ENCODE results near the gene ISM2.

DNA sequence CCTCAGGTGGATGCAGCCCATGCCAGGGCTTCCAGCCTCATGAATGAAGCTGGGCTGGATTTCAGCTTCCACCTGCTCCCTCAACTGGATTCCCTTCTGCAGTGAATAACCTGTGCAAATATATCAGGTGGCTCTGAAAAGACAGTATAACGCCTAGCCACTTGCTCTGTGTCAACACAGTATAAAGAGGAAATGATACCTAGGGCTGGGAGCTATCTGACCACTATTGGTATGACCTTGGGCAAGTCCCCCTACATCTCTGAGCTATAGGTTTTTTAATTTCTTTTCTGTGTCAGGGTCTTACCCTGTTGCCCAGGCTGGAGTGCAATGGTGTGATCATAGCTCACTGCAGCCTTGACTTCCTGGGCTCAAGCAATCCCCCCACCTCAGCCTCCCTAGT is 19.8 kb downstream of the ISM2 start:
- TF ChIP-seq, protein P1, sequence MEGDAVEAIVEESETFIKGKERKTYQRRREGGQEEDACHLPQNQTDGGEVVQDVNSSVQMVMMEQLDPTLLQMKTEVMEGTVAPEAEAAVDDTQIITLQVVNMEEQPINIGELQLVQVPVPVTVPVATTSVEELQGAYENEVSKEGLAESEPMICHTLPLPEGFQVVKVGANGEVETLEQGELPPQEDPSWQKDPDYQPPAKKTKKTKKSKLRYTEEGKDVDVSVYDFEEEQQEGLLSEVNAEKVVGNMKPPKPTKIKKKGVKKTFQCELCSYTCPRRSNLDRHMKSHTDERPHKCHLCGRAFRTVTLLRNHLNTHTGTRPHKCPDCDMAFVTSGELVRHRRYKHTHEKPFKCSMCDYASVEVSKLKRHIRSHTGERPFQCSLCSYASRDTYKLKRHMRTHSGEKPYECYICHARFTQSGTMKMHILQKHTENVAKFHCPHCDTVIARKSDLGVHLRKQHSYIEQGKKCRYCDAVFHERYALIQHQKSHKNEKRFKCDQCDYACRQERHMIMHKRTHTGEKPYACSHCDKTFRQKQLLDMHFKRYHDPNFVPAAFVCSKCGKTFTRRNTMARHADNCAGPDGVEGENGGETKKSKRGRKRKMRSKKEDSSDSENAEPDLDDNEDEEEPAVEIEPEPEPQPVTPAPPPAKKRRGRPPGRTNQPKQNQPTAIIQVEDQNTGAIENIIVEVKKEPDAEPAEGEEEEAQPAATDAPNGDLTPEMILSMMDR (IDR thresholded peaks at IDR 0.05; ENCODE audit: poor library complexity, severe bottlenecking) = no peak
- TF ChIP-seq POLR2AphosphoS5 (IDR thresholded peaks at IDR 0.05) = no peak
